GM12872 (cell line): ENCODE data around the gene ONECUT2.

Experiments
- TF ChIP-seq, protein P1 (sequence below): IDR thresholded peaks from 3 replicates; pipeline ENCODE4 v1.5.1; 2011; ENCODE audit warnings: low read depth, mild to moderate bottlenecking, low read length, moderate library complexity; ENCODE audit not compliant: insufficient read depth

Gene ONECUT2

GRCh38 chr18:57438743-57439608 is 3.8 kb downstream of the ONECUT2 start:
- TF ChIP-seq, protein P1, sequence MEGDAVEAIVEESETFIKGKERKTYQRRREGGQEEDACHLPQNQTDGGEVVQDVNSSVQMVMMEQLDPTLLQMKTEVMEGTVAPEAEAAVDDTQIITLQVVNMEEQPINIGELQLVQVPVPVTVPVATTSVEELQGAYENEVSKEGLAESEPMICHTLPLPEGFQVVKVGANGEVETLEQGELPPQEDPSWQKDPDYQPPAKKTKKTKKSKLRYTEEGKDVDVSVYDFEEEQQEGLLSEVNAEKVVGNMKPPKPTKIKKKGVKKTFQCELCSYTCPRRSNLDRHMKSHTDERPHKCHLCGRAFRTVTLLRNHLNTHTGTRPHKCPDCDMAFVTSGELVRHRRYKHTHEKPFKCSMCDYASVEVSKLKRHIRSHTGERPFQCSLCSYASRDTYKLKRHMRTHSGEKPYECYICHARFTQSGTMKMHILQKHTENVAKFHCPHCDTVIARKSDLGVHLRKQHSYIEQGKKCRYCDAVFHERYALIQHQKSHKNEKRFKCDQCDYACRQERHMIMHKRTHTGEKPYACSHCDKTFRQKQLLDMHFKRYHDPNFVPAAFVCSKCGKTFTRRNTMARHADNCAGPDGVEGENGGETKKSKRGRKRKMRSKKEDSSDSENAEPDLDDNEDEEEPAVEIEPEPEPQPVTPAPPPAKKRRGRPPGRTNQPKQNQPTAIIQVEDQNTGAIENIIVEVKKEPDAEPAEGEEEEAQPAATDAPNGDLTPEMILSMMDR = 0 out of 3 replicates have a peak, but pooled peaks have one; percentile 2

DNA sequence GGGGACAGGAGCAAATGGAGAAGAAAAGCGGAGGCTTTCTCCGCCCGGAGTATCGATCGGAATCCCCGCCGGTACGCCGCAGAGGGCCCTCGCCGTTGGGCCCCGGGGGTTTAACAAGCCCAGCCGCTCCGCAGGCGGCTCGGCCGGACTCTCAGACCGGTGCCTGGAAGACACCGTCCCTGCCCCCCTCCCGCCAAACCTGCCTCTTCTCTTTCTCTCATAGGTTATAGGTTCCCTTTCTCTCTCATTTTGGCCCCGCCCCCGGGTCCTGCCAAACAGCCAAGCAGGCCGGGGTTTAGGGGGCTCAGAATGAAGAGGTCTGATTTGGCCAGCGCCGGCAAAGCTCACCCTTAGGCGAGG is 4.4 kb downstream of the ONECUT2 start:
- TF ChIP-seq, protein P1 = no peak

DNA sequence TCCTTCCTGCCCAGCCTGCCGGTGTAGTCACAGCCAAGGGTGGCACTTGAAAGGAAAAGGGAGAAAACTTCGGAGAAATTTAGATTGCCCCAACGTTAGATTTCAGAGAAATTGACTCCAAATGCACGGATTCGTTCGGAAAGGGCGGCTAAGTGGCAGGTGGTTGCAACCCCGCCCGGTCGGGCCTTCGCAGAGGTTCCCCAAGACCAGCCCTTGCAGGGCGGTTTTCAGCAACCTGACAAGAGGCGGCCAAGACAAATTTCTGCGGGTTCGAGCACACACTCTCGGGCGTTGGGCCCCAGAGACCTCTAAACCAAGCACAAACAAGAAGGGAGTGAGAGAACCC is 4.8 kb downstream of the ONECUT2 start:
- TF ChIP-seq, protein P1 = no peak

GRCh38 chr18:57440331-57441070 is 5.3 kb downstream of the ONECUT2 start:
- TF ChIP-seq, protein P1 = no peak

- TF ChIP-seq, protein P1 = no peak
Measured at GRCh38 chr18:57441071-57441794, 6.1 kb downstream of the ONECUT2 start.

DNA sequence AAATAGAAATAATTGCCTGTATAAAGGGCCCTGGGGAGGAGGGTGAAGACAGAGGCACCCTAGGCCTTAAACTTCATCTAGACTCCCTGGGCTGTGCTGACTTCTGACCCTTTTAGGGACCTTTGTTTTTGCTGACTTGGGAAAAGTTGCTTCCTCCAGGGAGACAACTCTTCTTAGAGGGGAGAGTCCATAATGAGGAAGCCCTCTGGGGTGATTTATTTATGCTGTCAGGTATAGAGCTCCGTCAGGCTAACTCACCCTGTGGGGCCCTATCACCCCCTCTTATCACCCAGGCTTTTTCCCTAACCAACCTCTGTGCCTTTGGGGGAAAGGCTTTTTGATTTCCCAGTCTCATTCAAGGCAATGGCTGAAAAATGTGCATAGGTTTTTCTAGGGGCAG is 8.1 kb downstream of the ONECUT2 start:
- TF ChIP-seq, protein P1 = no peak

DNA sequence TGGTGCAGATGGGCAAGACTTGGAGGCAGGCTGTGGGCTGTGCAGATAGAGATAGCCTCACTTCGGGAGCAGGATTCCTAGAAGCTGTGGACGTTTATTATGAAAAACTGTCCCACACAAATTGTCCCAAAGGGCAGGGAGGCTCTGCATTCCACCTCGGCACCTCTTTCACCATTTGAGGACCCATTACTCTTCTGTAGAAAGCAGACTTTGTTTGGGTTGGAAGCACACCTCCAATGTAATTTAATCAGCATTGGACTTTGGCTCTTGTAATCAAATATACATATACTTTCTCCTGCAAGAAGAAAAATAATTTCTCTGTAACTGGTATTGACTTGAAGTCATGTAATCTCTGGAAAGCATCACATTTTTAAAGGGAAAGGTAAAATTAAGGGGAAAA is 8.5 kb downstream of the ONECUT2 start:
- TF ChIP-seq, protein P1 = no peak
